ENCODE data around the gene FOXP2.

DNA sequence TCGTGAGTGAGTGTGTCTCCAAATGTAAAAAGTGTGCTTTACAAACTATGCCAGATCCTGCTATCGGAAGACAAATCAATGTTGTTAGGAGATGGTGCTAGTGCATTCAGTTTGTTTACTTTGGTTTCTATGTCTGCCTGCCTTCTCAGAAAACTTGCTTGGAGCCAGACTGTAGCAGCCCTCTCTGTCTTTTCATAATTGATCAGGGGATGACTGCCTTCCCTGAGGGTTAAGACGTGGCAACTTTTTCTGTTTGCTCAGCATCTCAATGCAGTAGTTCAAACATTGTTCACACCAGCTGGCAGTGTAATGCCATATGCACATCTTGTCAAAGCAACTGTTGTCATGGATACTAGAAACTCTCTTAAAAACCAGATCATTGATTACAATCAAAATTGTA is 118.5 kb downstream of the FOXP2 start:
- TF ChIP-seq, protein P1, sequence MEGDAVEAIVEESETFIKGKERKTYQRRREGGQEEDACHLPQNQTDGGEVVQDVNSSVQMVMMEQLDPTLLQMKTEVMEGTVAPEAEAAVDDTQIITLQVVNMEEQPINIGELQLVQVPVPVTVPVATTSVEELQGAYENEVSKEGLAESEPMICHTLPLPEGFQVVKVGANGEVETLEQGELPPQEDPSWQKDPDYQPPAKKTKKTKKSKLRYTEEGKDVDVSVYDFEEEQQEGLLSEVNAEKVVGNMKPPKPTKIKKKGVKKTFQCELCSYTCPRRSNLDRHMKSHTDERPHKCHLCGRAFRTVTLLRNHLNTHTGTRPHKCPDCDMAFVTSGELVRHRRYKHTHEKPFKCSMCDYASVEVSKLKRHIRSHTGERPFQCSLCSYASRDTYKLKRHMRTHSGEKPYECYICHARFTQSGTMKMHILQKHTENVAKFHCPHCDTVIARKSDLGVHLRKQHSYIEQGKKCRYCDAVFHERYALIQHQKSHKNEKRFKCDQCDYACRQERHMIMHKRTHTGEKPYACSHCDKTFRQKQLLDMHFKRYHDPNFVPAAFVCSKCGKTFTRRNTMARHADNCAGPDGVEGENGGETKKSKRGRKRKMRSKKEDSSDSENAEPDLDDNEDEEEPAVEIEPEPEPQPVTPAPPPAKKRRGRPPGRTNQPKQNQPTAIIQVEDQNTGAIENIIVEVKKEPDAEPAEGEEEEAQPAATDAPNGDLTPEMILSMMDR (IDR thresholded peaks at IDR 0.05), result no peak
- no peak for TF ChIP-seq POLR2A (IDR thresholded peaks at IDR 0.05)
